NCI-H2029 (cell line): ENCODE measurements around the gene RGS10.
"Not testable (repeated sequence)": the region's sequence is repeated elsewhere in the genome, so short reads cannot be mapped to it uniquely, and the experiment has no call there.

Experiments used
- DNase-seq: peaks from one replicate; lab custom pipeline; 2025; lab: John Stamatoyannopoulos, UW

The RGS10 gene

GRCh38 chr10:119468542-119469324 lies 73.8 kb downstream of the RGS10 start:
- DNase-seq = no peak

GRCh38 chr10:119466655-119467054 lies 75.9 kb downstream of the RGS10 start:
- DNase-seq = no peak

- DNase-seq = no peak
Measured at GRCh38 chr10:119466076-119466475, 76.4 kb downstream of the RGS10 start.

GRCh38 chr10:119465085-119465484 lies 77.4 kb downstream of the RGS10 start:
- DNase-seq = no peak

GRCh38 chr10:119463195-119463594 lies 79.3 kb downstream of the RGS10 start:
- not testable (repeated sequence) for DNase-seq

- no peak for DNase-seq
Measured at GRCh38 chr10:119462773-119463172, 79.7 kb downstream of the RGS10 start.

GRCh38 chr10:119461923-119462322 lies 80.6 kb downstream of the RGS10 start:
- DNase-seq = no peak

- DNase-seq = no peak
Measured at GRCh38 chr10:119461380-119461779, 81.1 kb downstream of the RGS10 start.

GRCh38 chr10:119460369-119461195 lies 81.9 kb downstream of the RGS10 start:
- no peak for DNase-seq

- DNase-seq = no peak
Measured at GRCh38 chr10:119459681-119460340, 82.7 kb downstream of the RGS10 start.

GRCh38 chr10:119457966-119458766 lies 84.4 kb downstream of the RGS10 start:
- DNase-seq = no peak

- DNase-seq = no peak
Measured at GRCh38 chr10:119456435-119456810, 86.1 kb downstream of the RGS10 start.

- no peak for DNase-seq
Measured at GRCh38 chr10:119455609-119456434, 86.7 kb downstream of the RGS10 start.

GRCh38 chr10:119454990-119455389 lies 87.5 kb downstream of the RGS10 start:
- no peak for DNase-seq

GRCh38 chr10:119454316-119454715 lies 88.2 kb downstream of the RGS10 start:
- no peak for DNase-seq

- no peak for DNase-seq
Measured at GRCh38 chr10:119453313-119453712, 89.2 kb downstream of the RGS10 start.

GRCh38 chr10:119452396-119452795 lies 90.1 kb downstream of the RGS10 start:
- no peak for DNase-seq

- no peak for DNase-seq
Measured at GRCh38 chr10:119451300-119451896, 91.1 kb downstream of the RGS10 start.

- no peak for DNase-seq
Measured at GRCh38 chr10:119450606-119451299, 91.8 kb downstream of the RGS10 start.
